ENCODE data around the gene NDUFS3.

The NDUFS3 gene

GRCh38 chr11:47631473-47631872 is 52.6 kb downstream of the NDUFS3 start:
- TF ChIP-seq, protein P1, sequence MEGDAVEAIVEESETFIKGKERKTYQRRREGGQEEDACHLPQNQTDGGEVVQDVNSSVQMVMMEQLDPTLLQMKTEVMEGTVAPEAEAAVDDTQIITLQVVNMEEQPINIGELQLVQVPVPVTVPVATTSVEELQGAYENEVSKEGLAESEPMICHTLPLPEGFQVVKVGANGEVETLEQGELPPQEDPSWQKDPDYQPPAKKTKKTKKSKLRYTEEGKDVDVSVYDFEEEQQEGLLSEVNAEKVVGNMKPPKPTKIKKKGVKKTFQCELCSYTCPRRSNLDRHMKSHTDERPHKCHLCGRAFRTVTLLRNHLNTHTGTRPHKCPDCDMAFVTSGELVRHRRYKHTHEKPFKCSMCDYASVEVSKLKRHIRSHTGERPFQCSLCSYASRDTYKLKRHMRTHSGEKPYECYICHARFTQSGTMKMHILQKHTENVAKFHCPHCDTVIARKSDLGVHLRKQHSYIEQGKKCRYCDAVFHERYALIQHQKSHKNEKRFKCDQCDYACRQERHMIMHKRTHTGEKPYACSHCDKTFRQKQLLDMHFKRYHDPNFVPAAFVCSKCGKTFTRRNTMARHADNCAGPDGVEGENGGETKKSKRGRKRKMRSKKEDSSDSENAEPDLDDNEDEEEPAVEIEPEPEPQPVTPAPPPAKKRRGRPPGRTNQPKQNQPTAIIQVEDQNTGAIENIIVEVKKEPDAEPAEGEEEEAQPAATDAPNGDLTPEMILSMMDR (conservative IDR thresholded peaks at IDR 0.05), result no peak
- H3K27ac ChIP-seq, result no peak overlapping the region

All from VCaP (cell line).